ENCODE data around the gene EFS. TPM values are rescaled to one million over a fixed set of nuclear protein-coding genes. Genes with fewer than 3 reads are reported as not detected.

EFS gene
- total RNA-seq, 1 donor from 2014 or later: 32.4 TPM

GRCh38 chr14:23351681-23352505, 13.1 kb downstream of the EFS start:
- H3K27me3 ChIP-seq: no peaks in the 10 kb centered on the region
- intact Hi-C loops (cut with DNase I): no loop called here

GRCh38 chr14:23349156-23349845, 15.7 kb downstream of the EFS start:
- Histone ChIP-seq H3K9me3 (no peaks in the 10 kb centered on the region), H3K27ac (no peak overlapping the region), H3K36me3 (no peaks in the 10 kb centered on the region), H3K4me3 (no peak overlapping the region), H3K27me3 (no peaks in the 10 kb centered on the region), H3K4me1 (peaks cover 20% of the 10 kb centered on the region)
- no peak for TF ChIP-seq POLR2AphosphoS5 (IDR thresholded peaks at IDR 0.05; ENCODE audit: insufficient read depth in 1 of 2, low read depth in 1 of 2)
- TF ChIP-seq CTCF (IDR thresholded peaks at IDR 0.05): no peak
- TF ChIP-seq POLR2A (IDR thresholded peaks at IDR 0.05): no peak
- intact Hi-C loops (cut with DNase I): no loop called here
- DNase-seq (ENCODE audit: extremely low spot score in 2 of 2): peak in 1 of 2 donors; percentile 76

More at GRCh38 chr14:23351681-23352505, 13.1 kb downstream of the EFS start:
- Histone ChIP-seq H3K4me3 (peak overlapping the region; percentile 66 to 68), H3K9me3 (no peaks in the 10 kb centered on the region), H3K4me1 (peaks cover 20% of the 10 kb centered on the region), H3K36me3 (no peaks in the 10 kb centered on the region), H3K27ac (peak overlapping the region; percentile 76)
- DNase-seq (ENCODE audit: extremely low spot score in 2 of 2): peak in 1 of 2 donors; percentile 83
- no peak for TF ChIP-seq CTCF (IDR thresholded peaks at IDR 0.05)
- TF ChIP-seq POLR2AphosphoS5 (IDR thresholded peaks at IDR 0.05; ENCODE audit: insufficient read depth in 1 of 2, low read depth in 1 of 2): no peak
- TF ChIP-seq POLR2A (IDR thresholded peaks at IDR 0.05): no peak

- TF ChIP-seq POLR2A (IDR thresholded peaks at IDR 0.05): no peak
- no peak for TF ChIP-seq POLR2AphosphoS5 (IDR thresholded peaks at IDR 0.05; ENCODE audit: insufficient read depth in 1 of 2, low read depth in 1 of 2)
- no peak for TF ChIP-seq CTCF (IDR thresholded peaks at IDR 0.05)
- peak in 1 of 2 donors; percentile 70 for DNase-seq (ENCODE audit: extremely low spot score in 2 of 2)
- H3K9me3 ChIP-seq: no peaks in the 10 kb centered on the region
- peaks cover 19% of the 10 kb centered on the region for H3K4me1 ChIP-seq
- no peaks in the 10 kb centered on the region for H3K36me3 ChIP-seq
- intact Hi-C loops (cut with DNase I): no loop called here
- H3K4me3 ChIP-seq: no peak overlapping the region
- no peaks in the 10 kb centered on the region for H3K27me3 ChIP-seq
- no peak overlapping the region for H3K27ac ChIP-seq
Observed at GRCh38 chr14:23348297-23348655, 16.7 kb downstream of the EFS start.

- TF ChIP-seq POLR2A (IDR thresholded peaks at IDR 0.05) (no peak), CTCF (IDR thresholded peaks at IDR 0.05) (no peak), POLR2AphosphoS5 (IDR thresholded peaks at IDR 0.05; ENCODE audit: insufficient read depth in 1 of 2, low read depth in 1 of 2) (no peak)
- Histone ChIP-seq H3K4me3 (no peak overlapping the region), H3K27me3 (no peaks in the 10 kb centered on the region), H3K27ac (no peak overlapping the region), H3K4me1 (peaks cover 13% of the 10 kb centered on the region), H3K9me3 (no peaks in the 10 kb centered on the region), H3K36me3 (no peaks in the 10 kb centered on the region)
- intact Hi-C loops (cut with DNase I): no loop called here
- no peak for DNase-seq (ENCODE audit: extremely low spot score in 2 of 2)
Observed at GRCh38 chr14:23347406-23348296, 17.3 kb downstream of the EFS start.

Measured in vagina (tissue), 2 donors.